Mucosa of stomach (tissue), 1 donor: Measurements from ENCODE around the gene R3HDM2.

ENCODE experiments used
- H3K27me3 ChIP-seq: one replicate; pipeline ENCODE4 v1.7.0; 2013; ENCODE audit warnings: mild to moderate bottlenecking, low read length; ENCODE audit not compliant: control insufficient read depth, insufficient read depth
- H3K36me3 ChIP-seq: one replicate; pipeline ENCODE4 v1.7.0; 2013; ENCODE audit warnings: low read length; ENCODE audit not compliant: control insufficient read depth, insufficient read depth
- H3K4me1 ChIP-seq: one replicate; pipeline ENCODE4 v1.7.0; 2013; ENCODE audit warnings: mild to moderate bottlenecking, low read length; ENCODE audit not compliant: control insufficient read depth, insufficient read depth
- H3K4me3 ChIP-seq: one replicate; pipeline ENCODE4 v1.7.0; 2013; ENCODE audit warnings: low read length
- H3K9ac ChIP-seq: one replicate; pipeline ENCODE4 v1.7.0; 2013; ENCODE audit warnings: mild to moderate bottlenecking, low read length, moderate library complexity
- H3K9me3 ChIP-seq: one replicate; pipeline ENCODE4 v1.7.0; 2013; ENCODE audit warnings: mild to moderate bottlenecking, low read length, moderate library complexity; ENCODE audit not compliant: control insufficient read depth
- donor health status: Pancreatic carcinoma.

R3HDM2 gene

DNA sequence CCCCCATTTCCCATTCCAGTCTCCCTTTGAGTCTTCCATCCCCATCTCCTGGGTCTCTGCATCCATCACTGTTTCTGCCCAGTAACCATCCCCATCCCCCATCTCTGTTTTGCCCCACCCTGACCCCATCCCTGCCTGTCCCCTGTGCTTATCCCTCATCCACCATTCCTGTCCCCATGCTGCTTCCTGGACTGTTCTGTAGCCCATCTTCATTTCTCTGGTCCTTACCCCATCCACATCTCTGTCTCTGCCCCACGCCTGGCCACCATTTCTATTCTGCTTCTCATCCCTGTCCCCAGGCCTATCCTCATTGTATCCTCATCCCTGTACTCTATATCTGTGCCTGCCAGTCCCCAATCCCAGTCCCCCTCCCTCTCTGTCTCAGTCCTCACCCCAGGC, 210.1 kb downstream of the R3HDM2 start:
- H3K27me3 ChIP-seq: peaks cover 95% of the 10 kb centered on the region
- H3K9ac ChIP-seq: no peak overlapping the region
- no peaks in the 10 kb centered on the region for H3K36me3 ChIP-seq
- H3K4me3 ChIP-seq: no peak overlapping the region
- H3K4me1 ChIP-seq: peaks cover 16% of the 10 kb centered on the region
- H3K9me3 ChIP-seq: no peaks in the 10 kb centered on the region

GRCh38 chr12:57219993-57220754, 210.7 kb downstream of the R3HDM2 start:
- Histone ChIP-seq H3K9me3 (no peaks in the 10 kb centered on the region), H3K9ac (no peak overlapping the region), H3K4me1 (peaks cover 20% of the 10 kb centered on the region), H3K4me3 (no peak overlapping the region), H3K36me3 (no peaks in the 10 kb centered on the region), H3K27me3 (peaks cover 95% of the 10 kb centered on the region)

DNA sequence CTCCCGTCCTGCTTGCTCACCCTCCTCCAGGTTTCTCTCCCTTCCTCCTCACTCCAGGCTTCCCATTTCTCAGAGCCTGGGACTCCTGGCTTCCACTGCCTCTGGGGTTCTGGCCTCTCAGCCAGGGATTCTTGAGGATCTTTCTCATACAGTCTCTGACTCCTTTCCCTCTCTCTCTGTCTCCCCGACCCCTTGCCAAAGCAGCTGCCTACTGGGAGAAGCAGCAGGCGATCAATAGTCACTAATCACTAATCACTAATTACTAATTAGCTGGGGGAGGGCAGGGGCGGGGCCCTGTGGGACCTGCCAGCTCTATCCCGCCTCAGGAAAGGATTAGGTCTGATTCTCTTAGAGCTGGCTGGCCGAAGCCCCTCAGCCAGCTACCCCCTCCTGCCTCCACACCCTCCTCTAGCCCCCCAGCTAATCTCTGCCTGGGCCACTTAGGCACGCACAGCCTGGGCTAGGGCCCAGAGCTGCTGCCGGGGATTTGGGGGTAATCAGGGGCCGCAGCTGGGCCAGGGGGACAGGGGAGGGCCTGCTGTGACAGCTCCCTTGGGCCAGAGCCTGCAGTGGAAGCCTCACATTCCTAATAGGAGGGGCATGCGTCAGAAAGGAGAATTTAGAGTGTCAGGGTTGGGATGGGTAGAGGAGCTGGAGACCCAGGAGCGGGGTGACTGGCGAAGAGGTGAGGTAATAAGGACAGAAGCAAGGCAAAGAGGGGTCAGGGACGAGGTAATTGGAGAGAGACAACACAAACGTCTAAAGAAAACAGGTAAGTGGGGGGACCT, 211.4 kb downstream of the R3HDM2 start:
- Histone ChIP-seq H3K9ac (no peak overlapping the region), H3K9me3 (no peaks in the 10 kb centered on the region), H3K36me3 (no peaks in the 10 kb centered on the region), H3K4me3 (no peak overlapping the region), H3K27me3 (peaks cover 95% of the 10 kb centered on the region), H3K4me1 (peaks cover 16% of the 10 kb centered on the region)

DNA sequence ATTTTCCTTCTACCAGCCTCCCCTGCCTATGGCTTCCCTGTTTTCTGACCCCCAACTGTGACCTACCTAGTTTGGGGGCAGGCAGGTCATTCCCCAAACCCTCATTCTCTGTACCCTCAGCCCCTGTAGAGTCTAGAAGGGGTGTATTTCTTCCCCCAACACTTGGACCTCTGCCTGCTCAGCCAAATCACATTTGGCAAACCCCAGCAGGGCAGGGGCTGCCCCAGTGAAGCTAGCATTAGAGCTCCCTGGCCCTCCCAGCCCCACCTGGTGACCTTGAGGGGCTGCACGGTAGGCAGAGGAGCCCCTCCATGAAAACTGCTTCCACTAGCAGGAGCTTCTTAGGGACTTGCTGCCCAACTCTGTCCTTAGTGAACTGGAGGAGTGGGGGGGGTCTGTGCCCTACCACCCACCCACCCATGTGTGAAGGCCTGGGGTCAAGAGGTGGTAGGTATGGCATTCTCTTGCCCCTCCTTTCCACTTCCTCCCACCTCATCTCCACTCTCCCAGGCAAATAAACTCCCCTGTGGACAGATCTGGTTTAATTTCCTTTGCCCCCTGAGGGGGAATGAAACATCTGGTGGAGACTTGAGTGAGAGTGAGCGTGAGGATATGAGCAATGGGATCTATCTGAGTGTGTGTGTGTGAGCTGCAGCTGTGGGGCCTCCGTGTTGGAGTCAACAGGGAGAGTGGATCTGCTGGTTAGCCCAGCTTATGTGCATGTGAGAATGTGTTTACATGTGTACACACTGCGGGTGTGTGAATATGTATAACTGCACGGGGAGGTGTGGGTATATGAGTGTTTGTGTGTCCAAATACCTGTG, 212.6 kb downstream of the R3HDM2 start:
- Histone ChIP-seq H3K36me3 (no peaks in the 10 kb centered on the region), H3K27me3 (peaks cover 92% of the 10 kb centered on the region), H3K9ac (no peak overlapping the region), H3K9me3 (no peaks in the 10 kb centered on the region), H3K4me1 (peaks cover 24% of the 10 kb centered on the region), H3K4me3 (no peak overlapping the region)

DNA sequence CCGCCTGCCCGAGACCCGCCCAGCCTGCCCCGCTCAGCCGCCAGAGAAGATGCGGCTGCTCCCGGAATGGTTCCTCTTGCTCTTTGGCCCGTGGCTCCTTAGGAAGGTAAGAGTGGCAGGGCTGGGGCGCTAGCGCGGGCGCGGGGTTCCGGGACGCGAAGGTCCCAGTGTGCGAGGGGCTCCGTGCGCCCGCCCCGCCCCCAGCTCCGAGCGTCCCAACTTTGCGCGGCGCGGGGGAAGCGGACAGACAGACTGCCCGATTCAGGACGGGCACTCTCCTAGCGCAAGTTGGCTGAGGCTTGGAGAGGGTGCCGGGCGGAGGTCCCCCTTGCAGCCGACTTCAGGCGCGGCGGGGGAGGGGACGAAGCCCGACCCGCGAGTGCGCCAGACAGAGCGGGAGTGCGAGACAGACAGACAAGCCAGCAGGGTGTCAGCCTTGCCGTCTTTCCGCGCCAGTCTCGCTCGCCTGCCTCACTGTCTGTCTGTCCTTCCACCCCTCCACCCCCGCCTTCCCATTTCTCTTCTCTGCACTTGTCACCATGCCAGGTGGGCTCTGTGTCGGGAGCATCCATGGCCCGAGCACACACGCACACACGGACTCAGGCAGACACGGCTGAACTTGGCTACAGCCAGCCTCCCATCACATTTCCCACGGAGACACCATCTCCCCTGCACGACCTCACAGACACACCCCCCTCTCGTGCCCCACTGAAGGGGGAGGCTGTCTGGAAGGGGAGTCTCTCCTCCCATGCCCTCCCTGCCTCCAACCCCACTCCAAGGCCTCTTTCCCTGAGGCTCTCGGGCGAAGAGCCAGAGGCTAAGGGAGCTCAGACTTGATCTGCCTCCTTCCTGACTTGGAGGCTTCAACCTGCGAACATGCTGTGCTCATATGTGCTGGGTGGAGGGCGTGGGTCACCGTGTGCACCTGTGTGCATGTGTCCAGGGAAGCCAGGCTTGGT, 213.6 kb downstream of the R3HDM2 start:
- Histone ChIP-seq H3K4me3 (no peak overlapping the region), H3K9me3 (no peaks in the 10 kb centered on the region), H3K36me3 (no peaks in the 10 kb centered on the region), H3K9ac (no peak overlapping the region), H3K4me1 (peaks cover 28% of the 10 kb centered on the region), H3K27me3 (peaks cover 82% of the 10 kb centered on the region)

- no peak within 1 kb of the TSS for H3K9ac ChIP-seq
- H3K4me1 ChIP-seq: peaks cover 28% of the 10 kb centered on the region
- H3K27me3 ChIP-seq: peaks cover 72% of the 10 kb centered on the region
- H3K36me3 ChIP-seq: no peaks in the 10 kb centered on the region
- H3K4me3 ChIP-seq: no peak within 1 kb of the TSS
- no peaks in the 10 kb centered on the region for H3K9me3 ChIP-seq
Measured at GRCh38 chr12:57216014-57216911, 214.6 kb downstream of the R3HDM2 start, which contains the start of gene NXPH4. Gene NXPH4, plus strand, starts transcription at chr12:57216794. Its CDS starts 176 bp downstream, at chr12:57216970.

DNA sequence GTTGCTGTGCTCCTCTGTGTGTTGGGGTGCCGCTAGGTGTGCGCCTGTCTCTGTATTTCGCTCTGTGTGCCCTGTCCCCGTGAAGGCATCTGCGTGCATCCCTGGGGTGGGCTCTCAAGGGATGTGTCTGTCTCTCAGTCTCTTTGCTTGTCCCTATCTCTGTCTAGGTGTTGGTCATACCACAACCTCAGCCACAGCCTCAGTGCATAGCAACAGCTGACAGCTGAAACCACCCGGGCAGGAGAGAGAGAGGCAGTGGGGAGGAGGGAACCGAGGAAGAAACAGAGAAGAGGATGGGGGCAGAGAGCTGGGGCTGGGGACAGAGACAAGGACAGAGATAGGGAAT, 215.2 kb downstream of the R3HDM2 start:
- Histone ChIP-seq H3K36me3 (no peaks in the 10 kb centered on the region), H3K27me3 (peaks cover 66% of the 10 kb centered on the region), H3K9ac (no peak overlapping the region), H3K4me3 (no peak overlapping the region), H3K9me3 (no peaks in the 10 kb centered on the region), H3K4me1 (peaks cover 28% of the 10 kb centered on the region)

DNA sequence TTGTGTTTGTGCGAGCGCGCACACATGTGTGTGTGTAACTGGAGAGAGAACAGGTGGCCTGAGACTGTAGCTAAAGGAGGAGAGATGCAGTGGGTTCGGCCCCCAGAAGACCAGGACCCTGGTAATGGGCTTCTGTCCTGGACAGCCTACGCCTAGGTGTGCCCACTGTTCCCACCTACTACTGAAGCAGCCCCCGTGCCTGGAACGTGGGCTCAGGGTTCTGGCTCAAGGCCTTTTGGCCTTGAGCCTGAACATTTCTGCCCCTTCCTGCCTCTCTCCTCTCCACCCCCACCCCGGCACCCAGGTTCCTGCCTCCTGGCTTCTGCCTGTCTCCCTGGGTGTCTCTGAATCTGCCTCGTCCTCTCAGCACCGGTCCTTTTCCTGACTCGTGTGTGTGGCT, 215.8 kb downstream of the R3HDM2 start:
- Histone ChIP-seq H3K36me3 (no peaks in the 10 kb centered on the region), H3K9me3 (no peaks in the 10 kb centered on the region), H3K9ac (no peak overlapping the region), H3K27me3 (peaks cover 63% of the 10 kb centered on the region), H3K4me1 (peaks cover 28% of the 10 kb centered on the region), H3K4me3 (no peak overlapping the region)

- no peaks in the 10 kb centered on the region for H3K36me3 ChIP-seq
- no peak overlapping the region for H3K4me3 ChIP-seq
- H3K4me1 ChIP-seq: peaks cover 28% of the 10 kb centered on the region
- no peaks in the 10 kb centered on the region for H3K9me3 ChIP-seq
- H3K9ac ChIP-seq: no peak overlapping the region
- peaks cover 57% of the 10 kb centered on the region for H3K27me3 ChIP-seq
Measured at GRCh38 chr12:57214398-57214781, 216.5 kb downstream of the R3HDM2 start.

DNA sequence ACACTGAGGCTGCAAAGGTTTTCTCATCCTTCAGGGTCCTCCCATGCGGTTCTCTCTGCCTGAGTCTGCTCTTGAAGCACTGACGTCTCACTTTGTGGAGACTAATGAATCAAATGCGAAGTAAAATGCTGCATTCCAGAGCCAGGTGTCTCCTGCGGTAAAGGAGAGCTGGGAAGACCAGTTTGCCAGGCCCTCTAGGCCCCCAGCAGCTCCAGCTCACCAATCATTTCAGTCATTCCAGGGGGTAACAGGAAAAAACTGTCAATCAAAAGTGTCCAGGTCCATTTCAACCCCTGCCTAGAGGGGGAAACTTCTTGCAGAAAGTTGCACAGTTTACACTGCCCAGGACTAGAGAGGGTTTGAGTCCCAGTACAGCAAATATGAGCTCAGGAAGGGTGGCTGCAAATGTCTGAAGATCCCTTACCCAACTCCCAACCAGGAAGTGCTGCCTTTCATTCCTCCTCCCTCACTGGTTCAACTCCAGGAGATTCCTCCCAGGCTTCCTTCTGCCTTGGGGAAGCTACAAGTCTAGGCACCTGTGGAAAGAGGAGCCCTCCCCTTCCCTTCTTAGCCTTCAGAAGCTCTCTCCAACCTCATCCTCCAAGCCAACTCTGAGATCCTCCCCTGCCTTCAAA, 217.0 kb downstream of the R3HDM2 start:
- Histone ChIP-seq H3K9me3 (no peaks in the 10 kb centered on the region), H3K36me3 (no peaks in the 10 kb centered on the region), H3K4me3 (no peak overlapping the region), H3K4me1 (peaks cover 28% of the 10 kb centered on the region), H3K9ac (no peak overlapping the region), H3K27me3 (peaks cover 51% of the 10 kb centered on the region)
